NCI-H446 (cell line): Measurements from ENCODE around the gene MICAL3.

ENCODE experiments used
- DNase-seq, 2 experiments: peaks; one replicate each; lab custom pipeline; 2025; lab: John Stamatoyannopoulos, UW

MICAL3 gene

DNA sequence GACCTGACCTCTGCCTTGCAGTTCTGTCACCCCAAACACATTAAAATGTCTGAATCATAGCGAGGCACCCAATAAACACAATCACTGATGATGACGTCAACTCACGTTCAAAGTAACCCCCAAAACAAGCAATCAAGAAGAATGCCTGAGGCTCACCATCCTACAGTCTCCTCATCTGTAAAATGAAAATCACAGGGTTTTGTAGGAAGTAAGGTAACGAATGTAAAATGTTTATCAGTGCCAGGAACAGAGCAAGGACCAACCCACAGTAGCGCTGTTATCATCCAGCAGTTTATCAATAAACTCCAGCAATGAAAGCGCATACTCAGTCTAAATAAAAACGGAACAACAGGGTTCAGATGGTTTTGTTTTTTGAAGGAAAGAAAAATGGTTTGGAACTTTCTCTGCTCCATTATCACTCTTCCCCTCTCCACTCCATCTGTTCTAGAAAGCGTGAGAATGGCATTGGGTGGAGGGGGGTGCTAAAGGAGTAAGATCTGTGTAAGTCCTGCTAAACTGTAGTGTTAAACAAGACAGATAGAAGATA lies 110.5 kb downstream of the MICAL3 start:
- no peak for DNase-seq

DNA sequence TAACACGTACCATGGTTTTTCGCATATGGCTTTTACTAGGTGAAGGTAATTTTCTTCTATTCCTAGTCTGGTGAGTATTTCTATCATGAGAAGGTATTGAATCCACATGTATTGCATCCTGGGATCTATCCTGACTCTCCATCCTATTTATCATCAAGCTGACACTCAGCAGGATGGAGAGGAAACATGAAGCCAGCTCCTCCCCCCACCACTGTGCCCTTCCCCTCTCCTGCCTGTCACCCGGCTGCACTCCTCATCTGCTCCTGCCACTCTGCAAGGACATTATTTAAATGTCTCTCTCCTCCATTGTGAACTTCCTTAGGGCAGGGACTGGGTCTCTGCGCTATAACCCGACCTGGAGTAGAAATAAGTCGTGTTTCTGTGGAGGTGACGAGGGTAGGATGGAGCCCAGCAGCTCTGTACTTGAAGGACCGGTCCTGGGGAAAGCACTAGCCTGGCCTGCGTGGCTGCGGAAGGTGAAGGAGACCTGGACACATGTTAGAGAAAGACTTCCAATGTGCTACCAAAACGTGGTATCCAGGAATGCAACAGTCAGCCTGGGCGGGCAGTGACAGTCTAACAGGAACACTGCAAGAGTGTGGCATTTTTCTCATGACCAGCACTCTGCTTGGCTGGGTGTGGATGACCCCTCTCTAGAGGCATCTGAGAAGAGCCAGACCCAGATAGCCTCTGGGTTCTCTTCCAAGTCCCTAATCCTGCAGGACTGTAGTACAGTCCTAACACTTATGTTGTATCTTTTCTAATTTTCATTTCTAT lies 111.2 kb downstream of the MICAL3 start:
- no peak for DNase-seq

DNA sequence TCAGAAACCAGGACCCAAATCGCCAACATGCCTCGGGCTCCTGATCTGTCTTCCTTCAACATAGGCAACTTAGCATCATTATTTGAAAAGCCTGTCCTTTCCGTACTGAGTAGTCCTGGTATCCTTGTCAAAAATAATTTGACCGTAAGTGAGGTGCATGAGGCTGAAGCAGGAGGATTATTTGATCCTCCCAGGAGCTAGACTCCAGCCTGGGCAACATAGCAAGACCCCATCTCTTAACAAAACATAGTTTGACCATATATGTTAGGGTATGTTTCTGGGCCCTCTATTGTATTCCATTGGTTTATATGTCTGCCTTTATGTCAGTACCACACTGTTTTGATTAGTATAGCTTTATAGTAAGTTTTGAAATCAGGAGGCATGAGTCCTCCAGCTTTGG lies 112.5 kb downstream of the MICAL3 start:
- DNase-seq: no peak

DNA sequence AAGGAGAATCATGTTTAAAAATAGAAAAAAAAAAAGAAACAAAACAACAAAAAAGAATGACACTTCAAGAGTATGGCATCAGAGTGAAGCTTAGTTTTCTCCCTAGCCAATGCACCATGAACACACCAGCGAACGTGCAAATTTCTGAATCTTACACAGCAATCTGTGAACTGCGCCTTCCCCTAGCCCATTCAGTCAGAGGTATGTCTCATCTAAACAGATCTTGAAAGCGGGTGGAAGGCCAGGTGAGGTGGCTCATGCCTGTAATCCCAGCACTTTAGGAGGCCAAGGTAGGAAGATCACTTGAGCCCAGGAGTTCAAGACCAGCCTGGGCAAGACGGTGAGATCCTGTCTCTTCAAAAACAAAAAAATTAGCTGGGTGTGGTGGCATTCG lies 113.1 kb downstream of the MICAL3 start:
- no peak for DNase-seq

DNA sequence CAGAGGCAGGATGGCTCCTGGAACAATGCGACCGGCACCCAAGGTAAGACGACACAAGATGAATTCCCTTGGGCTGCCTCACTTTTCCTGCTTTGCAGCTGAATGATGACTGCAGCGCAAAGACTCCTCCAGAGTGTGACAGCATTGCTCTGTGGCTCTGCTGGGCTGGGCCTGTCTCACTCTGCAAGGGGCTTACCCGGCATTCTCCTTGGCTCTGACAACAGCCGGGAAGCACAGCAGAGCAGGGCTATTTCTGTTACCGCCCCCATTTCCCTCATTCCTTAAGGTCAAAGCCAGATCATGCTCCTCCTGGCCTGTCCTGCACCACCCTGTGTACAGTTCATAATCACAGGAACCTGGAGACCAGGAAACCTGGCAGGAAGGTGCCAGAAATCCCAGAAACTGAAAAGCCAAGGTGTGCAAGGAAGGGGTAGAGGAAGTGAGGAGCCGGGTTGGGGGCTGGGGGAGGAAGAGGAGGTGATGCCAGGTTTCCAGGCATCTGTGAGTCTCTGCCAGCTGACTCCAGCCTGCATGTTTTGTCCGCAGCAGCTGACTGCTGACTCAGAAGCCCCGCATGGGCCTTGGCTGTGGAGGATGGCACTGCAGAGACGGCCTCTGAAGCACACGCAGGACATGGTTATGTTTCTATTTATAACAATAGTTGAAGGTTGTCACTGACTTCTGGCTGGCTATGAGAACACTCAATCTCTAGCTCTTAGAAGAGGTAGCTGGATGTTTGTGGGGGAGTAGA lies 113.6 kb downstream of the MICAL3 start:
- peak; percentile 13 to 58 for DNase-seq

DNA sequence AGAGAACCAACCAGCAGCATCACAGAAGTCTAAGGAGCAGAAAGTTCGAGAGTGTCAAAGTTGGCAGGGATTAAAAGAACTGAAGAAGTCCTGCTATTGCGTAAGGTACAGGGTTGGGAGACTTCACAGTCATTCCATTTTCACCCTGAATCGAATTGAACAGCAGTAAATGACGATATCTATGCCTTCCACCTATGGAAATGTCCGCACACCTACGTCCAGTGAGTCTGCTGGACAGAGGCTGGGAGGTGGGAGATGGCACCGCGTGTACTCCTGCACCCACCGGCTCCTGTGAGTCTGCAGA lies 116.7 kb downstream of the MICAL3 start:
- DNase-seq: no peak

DNA sequence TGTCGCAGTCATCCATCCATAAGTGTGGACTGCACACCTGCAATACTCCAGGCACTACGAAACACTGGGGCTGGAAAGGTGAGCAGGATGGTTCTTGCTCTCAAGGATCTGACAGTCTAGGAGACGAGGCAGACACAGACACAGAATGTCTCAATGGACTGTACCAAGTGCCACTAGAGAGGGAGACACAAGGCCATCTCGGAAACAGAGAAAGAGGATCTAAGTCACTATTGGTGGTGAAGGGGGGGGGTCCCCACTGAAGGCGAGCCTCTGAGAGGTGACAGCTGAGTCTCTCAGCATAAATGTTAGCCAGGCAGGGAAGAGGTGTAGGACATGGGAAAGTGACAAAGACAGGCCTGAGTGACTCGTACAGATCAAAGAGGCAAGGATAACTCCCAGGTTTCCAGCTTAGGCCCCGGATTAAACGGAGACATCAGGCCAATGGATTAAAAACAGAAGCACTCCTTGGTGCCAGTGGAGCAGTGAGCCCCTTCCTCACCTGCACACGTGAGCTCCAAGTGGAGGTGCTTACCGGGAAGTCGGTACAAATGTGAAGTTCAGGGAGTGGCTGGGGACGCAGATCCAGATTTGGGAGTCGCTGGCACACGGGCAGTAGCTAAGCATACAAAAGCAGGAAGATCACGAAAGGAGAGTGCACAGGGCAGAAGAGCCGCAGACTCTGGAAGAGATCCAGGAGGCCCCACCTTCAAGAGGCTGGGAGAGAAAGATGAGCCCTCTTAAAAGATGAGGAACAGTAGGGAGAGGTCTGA lies 117.2 kb downstream of the MICAL3 start:
- no peak for DNase-seq

DNA sequence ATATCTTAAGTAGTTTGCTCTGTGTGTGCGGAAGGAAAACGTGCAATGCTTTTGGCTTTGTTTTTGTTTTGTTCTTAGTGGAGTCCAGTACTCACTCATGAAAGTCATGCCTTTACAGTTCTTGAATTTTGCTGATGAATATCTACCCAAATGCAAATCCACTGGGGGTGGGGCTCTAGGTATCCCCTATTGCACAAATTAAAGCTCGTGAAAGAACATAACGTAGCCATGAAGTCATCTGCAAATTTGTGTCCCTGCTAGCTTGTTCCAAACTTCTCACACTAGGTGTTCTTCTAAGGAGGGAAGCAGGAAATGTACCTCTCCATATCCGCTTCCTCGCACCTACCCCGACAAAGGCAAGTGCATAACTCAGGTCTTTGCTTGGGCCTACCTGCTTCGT lies 118.9 kb downstream of the MICAL3 start:
- DNase-seq: no peak

DNA sequence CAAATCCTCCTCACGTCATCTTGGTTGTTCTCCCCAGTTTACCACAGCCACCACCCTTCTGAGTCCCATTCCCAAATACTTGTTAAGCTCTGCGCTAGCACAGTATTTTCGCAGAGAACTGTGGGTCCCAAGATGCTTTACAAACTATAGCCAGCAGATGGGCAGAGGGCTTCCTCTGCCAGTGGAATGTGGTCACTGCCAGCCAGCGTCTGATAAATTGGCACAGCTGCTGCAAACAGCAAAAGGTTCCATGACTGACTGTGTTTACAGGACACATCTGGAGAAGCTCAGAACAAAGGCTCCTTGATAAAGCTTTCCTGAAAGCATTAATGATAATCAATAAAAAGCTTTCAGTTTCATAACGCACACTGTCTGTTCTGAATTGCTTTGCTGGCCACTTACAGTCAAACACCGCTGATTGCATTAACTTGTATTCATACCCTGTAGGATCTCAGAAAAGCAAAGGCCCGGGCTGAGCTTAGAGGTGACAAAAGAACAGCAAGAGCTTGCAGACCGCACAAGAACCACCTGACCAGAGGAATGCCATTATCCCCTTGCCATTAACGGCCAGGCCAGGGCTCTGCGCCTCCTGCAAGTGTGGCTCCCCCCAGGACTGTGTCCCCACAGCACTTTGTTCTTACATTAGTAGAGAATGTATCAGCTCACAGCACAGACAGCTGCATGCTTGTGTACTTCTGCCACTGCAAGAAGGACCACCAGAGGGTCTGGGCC lies 120.6 kb downstream of the MICAL3 start:
- DNase-seq: peak in 1 of 2 experiments; percentile 28

DNA sequence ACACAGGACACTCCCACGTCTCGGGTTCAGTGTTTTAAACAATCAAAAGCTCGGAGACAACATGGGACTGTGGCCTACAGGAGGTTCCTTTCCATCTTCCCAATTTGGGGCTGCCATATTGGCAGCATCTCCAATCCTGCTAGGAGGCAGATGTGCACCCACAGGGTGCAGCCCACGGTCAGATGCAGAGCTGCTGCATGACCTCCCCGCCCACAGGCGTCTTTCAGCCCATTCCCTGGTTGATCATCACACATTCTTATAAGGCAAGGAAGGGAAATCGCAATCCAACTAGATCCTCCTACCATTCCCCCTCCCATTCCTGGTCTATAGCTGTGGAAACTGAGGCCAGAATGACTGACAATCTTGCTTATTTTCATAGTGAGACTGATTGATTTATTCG lies 121.4 kb downstream of the MICAL3 start:
- DNase-seq: no peak

DNA sequence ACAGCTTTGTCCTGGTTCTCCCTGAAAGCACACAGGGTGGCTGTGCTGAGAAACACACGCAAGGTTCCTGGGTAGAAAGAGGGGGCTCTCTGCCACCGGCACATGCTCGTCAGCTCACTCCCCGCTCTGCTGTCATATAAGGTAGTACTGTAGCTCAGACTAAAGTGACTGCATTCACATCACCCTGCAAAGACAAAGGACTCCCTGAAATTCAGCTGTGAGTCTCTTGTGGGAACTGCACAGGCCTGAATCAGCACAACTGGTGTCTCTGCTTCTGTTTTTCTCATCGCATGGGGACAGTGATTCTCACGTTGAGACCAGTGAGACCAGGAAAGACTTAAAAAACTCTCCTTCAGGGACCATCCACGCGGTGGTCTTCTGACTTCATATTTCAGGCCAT lies 126.0 kb downstream of the MICAL3 start:
- DNase-seq: no peak

DNA sequence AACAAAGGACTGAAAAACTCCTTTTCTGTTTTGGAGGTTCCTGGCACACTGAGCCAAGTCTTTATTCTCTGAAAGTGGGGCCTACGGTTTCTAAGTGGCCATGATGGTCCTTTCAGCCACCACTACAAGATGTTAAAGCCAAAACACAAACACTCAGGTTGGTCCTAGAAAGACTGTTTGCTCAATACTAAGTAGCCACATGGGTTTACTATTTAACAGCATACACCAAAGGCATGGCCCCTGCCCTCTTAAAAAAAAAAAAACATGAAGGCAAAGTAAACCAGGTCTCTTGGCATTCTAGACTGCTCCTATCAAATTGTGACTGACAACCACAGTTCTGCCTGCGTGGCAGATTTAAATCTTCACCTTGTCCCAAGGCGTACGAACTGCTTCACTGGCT lies 126.5 kb downstream of the MICAL3 start:
- DNase-seq: no peak

DNA sequence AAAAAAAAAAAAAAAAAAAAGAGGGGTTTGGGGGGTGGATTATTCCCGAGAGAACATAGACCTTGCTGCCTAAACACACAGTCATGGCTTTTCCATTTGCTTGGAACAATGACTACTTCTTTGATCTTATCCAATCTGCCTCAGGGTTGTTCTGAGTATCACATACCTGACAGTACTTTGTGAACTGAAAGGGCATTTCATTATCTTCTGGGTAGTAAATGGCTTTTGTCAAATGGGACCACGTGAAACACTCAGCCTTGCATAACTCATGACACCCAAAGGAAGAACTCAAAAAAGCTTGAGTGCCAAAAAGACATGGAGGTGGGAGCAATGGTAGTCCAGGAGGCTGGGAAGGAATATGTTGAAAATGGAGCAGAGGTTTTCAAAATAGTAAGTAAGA lies 126.9 kb downstream of the MICAL3 start:
- no peak for DNase-seq

DNA sequence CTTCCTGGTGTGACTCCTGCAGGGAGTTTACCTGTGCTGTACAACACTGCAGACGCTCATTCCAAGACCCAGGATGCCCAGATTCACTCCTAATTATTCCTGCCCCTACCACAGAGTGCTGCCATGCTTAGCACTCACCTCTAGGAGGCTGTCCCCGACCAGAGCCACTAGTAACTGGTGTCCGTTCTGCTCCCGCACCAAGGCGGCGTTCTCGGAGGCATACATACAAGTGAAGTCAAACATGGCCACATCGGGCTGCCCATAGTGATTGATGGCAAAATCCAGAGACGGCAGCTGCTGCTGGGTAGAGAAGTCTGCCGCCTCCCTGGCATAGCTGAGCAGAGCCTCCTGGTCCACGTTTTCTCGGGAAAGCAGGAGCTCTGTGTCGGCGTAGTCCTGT lies 127.8 kb downstream of the MICAL3 start:
- DNase-seq: no peak

DNA sequence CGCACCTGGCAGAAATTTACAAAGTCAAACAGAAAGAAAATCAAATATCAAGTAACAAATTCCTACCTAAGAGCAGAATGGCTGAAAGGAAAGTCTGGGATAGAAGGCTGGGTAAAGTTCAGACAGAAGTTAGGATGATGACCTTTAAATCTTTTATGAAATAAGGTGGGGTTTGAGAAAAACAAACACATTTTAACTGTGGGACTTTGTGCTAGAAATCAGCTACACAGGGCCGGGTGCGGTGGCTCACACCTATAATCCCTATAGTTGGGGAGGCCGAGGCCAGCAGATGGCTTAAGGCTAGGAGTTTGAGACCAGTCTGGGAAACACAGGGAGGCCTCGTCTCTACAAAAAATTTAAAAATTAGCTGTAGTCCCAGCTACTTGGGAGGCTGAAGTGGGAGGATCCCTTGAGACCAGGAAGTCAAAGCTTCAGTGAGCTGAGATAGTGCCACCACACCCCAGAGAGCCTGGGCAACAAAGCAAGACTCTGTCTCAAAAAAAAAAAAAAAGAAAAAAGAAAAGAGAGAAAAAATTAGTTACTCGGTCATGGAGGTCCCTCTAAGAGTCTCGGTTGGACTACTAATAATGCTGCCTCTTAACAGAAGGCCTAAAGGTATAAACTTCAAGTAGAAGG lies 130.3 kb downstream of the MICAL3 start:
- DNase-seq: no peak

DNA sequence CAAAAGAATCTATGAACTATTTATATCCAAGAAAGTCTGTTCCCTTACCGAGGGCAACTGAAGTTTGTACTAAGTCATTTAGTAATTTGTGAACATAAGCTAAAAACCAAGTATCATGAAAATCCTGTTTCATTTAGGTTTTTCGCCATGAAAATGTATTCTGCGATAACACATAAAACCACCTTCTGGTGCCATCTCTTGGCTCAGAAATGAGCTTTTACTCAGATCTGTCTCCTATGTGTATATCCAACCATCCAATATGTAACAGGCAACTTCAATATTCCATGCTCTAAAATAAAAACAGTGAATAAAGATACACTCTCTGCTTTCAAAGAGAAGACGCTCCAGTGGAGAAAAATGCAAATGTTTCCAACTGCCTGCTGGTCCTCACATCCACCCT lies 132.0 kb downstream of the MICAL3 start:
- no peak for DNase-seq

DNA sequence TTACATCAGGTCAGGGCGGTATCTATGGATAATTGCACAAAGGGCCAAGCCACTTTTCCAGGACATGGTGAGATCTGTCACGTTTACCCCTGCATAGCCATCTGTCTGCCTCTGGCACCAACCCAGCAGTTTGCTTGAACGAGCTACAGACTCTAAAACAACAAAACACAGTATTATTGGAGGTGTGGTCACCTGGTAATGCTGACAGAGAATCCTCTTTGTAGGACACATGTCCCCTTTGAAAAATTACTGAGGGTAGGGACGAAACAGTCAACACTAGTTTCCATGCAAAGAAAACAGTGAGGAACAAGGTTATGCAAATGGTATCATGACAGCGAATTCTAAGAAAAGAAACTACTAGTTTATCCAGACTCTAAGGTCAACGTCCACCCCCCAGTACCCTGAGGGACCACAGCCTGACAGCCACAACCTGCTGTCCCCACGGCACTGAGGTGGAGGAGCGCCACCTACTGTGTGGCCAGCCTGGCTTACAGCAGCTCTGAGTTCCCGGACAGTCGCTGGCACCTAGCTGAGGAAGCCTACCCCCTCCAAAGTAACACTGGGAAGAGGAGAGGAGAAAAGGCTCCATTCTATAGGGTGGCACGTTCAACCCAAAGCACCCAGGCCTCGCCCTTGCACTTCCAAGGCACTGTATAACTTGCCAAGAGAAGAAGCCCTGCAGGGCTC lies 132.7 kb downstream of the MICAL3 start:
- DNase-seq: peak; percentile 19 to 71

DNA sequence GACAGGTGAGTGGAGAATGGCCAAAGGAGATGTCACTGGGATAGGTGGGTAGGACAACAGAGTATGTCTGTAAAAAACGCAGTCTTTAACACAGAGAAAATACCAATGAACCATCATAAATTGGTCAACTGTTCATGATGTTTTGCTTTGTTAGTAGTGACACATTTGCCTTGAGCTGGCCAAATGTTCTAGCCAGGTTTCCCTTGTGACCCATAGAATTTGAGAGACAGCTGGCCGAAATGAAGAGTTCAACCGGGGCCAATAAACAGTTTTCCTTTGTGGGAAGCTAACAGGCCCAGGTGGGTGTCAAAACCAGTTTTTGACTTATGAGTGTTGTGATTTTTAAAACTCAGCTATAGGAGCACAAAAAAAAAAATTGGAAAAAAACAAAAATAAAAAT lies 133.5 kb downstream of the MICAL3 start:
- DNase-seq: peak in 1 of 2 experiments; percentile 28

DNA sequence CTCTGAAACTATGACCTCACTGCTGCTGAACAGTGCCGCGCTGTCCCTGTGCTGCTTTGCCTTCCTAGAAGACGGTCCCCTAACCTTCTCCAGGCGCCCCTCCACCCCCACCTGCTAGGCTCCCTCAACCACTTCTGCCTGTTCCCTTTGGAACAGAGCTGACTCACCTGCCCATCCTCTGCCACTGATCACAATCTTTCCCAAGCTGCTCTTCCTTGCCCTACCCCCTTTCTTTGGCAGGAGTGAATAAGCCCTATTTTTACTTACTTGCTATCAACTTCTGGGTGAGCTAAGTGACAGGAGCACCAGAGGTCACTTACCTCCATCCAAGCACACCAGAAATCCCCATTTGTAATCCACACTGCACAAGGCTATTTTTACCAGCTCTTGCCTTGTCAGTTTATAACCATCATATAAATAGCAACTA lies 134.1 kb downstream of the MICAL3 start:
- no peak for DNase-seq

DNA sequence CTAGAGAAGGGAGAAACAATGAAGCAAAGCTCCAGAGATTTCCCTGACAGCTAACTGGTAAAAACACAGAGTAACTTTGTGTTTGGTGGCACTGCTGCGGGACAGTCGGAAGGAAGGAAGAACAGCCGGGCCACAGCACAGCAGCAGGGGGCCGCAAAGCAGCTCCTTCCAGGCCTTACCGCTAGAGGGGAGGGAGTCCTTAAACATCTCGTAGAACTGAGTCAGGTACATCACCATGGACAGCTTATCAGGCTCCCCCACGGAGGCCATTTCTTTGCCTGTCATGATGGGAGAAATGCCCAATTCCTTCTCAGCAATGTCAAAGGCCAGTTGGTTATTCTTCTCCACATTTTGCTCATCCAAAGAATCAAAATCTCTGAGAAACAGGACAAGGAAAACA lies 135.5 kb downstream of the MICAL3 start:
- no peak for DNase-seq

DNA sequence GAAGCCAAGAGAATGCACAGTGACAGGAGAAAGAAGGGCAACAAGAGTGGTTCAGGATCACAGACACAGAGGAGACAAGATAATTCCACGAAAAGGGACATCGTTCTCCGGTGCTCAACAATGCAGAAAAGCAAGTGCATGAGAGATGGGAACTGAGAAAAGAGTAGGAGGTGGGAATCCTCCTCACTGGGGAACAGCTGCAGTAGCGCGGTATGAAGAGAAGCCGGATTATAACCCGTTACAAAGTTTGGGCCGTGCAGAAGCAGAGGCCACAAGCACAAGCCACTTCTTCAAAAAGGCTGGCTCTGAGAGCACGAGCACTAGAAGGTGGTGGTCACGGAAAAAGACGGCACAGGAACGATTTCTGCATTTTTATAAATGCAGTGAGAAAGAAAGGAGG lies 135.9 kb downstream of the MICAL3 start:
- no peak for DNase-seq
